ENCODE measurements around the gene DYSF. TPM values are rescaled to one million over a fixed set of nuclear protein-coding genes. Genes with fewer than 3 reads are reported as not detected.

The DYSF gene
- total and polyA plus RNA-seq, 5 experiments from 2014 or later = 3.0 to 3.5 (median 3.2) TPM

- DNase-seq (peak in 4 of 10 donors; percentile 5 to 25 (median 14)), ATAC-seq (no peak)
- Mint-ChIP-seq H3K9me3 (no peaks in the 10 kb centered on the region), H3K27me3 (peaks cover 18 to 69% (median 43%) of the 10 kb centered on the region in 5 donors), H3K36me3 (peaks cover 0 to 3% (median 0%) of the 10 kb centered on the region in 3 donors), H3K27ac (no peak overlapping the region), H3K4me3 (no peak overlapping the region), H3K4me1 (no peaks in the 10 kb centered on the region)
- POLR2A ChIA-PET = no interaction called here
These were observed 77.4 kb downstream of the DYSF start for GRCh38 chr2:71530641-71531332.

GRCh38 chr2:71531522-71532047, 78.2 kb downstream of the DYSF start:
- ATAC-seq (no peak), DNase-seq (no peak)
- Mint-ChIP-seq H3K4me1 (no peaks in the 10 kb centered on the region), H3K36me3 (peaks cover 0 to 3% (median 0%) of the 10 kb centered on the region in 3 donors), H3K27ac (no peak overlapping the region), H3K27me3 (peaks cover 18 to 66% (median 41%) of the 10 kb centered on the region in 5 donors), H3K4me3 (no peak overlapping the region), H3K9me3 (no peaks in the 10 kb centered on the region)
- POLR2A ChIA-PET = no interaction called here

- no peaks in the 10 kb centered on the region for H3K9me3 Mint-ChIP-seq
- no peak overlapping the region for H3K4me3 Mint-ChIP-seq
- POLR2A ChIA-PET = no interaction called here
- H3K36me3 Mint-ChIP-seq = peaks cover 0 to 3% (median 0%) of the 10 kb centered on the region in 3 donors
- no peak overlapping the region for H3K27ac Mint-ChIP-seq
- ATAC-seq (no peak), DNase-seq (no peak)
- H3K4me1 Mint-ChIP-seq = no peaks in the 10 kb centered on the region
- peaks cover 18 to 66% (median 41%) of the 10 kb centered on the region in 5 donors for H3K27me3 Mint-ChIP-seq
These were observed 79.0 kb downstream of the DYSF start for GRCh38 chr2:71532327-71532726.

- H3K4me1 Mint-ChIP-seq = peaks cover 0 to 9% (median 0%) of the 10 kb centered on the region in 4 donors
- peaks cover 0 to 3% (median 0%) of the 10 kb centered on the region in 3 donors for H3K36me3 Mint-ChIP-seq
- H3K9me3 Mint-ChIP-seq = no peaks in the 10 kb centered on the region
- no peak overlapping the region for H3K4me3 Mint-ChIP-seq
- DNase-seq (no peak), ATAC-seq (no peak)
- no peak overlapping the region for H3K27ac Mint-ChIP-seq
- POLR2A ChIA-PET = no interaction called here
- H3K27me3 Mint-ChIP-seq = peaks cover 12 to 50% (median 30%) of the 10 kb centered on the region in 5 donors
These were observed 80.8 kb downstream of the DYSF start for GRCh38 chr2:71534201-71534600.

GRCh38 chr2:71534826-71535225, 81.5 kb downstream of the DYSF start:
- Mint-ChIP-seq H3K4me1 (peaks cover 0 to 11% (median 0%) of the 10 kb centered on the region in 4 donors), H3K36me3 (peaks cover 0 to 3% (median 0%) of the 10 kb centered on the region in 3 donors), H3K27ac (no peak overlapping the region), H3K9me3 (no peaks in the 10 kb centered on the region), H3K27me3 (peaks cover 11 to 47% (median 28%) of the 10 kb centered on the region in 5 donors), H3K4me3 (no peak overlapping the region)
- POLR2A ChIA-PET = no interaction called here
- DNase-seq = no peak
- no peak for ATAC-seq

- Mint-ChIP-seq H3K27me3 (peaks cover 11 to 44% (median 26%) of the 10 kb centered on the region in 5 donors), H3K4me1 (peaks cover 0 to 11% (median 0%) of the 10 kb centered on the region in 4 donors), H3K27ac (no peak overlapping the region)
These were observed 82.2 kb downstream of the DYSF start for GRCh38 chr2:71535526-71535925.

GRCh38 chr2:71536226-71536671, 82.9 kb downstream of the DYSF start:
- no peak for DNase-seq
- POLR2A ChIA-PET = no interaction called here
- Mint-ChIP-seq H3K27ac (no peak overlapping the region), H3K27me3 (peaks cover 9 to 36% (median 19%) of the 10 kb centered on the region in 5 donors), H3K4me3 (no peak overlapping the region), H3K36me3 (no peaks in the 10 kb centered on the region), H3K4me1 (peaks cover 0 to 11% (median 0%) of the 10 kb centered on the region in 4 donors), H3K9me3 (no peaks in the 10 kb centered on the region)
- ATAC-seq = no peak

More at GRCh38 chr2:71535526-71535925, 82.2 kb downstream of the DYSF start:
- peaks cover 0 to 3% (median 0%) of the 10 kb centered on the region in 3 donors for H3K36me3 Mint-ChIP-seq
- no peak overlapping the region for H3K4me3 Mint-ChIP-seq
- ATAC-seq = no peak
- no peak for DNase-seq
- POLR2A ChIA-PET = no interaction called here
- no peaks in the 10 kb centered on the region for H3K9me3 Mint-ChIP-seq

- H3K4me1 Mint-ChIP-seq = peaks cover 0 to 11% (median 0%) of the 10 kb centered on the region in 4 donors
- POLR2A ChIA-PET = no interaction called here
- peak overlapping the region in 1 of 10 donors; percentile 20 for H3K27ac Mint-ChIP-seq
- no peaks in the 10 kb centered on the region for H3K9me3 Mint-ChIP-seq
- no peaks in the 10 kb centered on the region for H3K36me3 Mint-ChIP-seq
- peaks cover 2 to 20% (median 13%) of the 10 kb centered on the region in 5 donors for H3K27me3 Mint-ChIP-seq
- ATAC-seq (no peak), DNase-seq (no peak)
- no peak overlapping the region for H3K4me3 Mint-ChIP-seq
These were observed 84.9 kb downstream of the DYSF start for GRCh38 chr2:71538241-71538640.

- peak overlapping the region in 5 of 10 donors; percentile 20 to 87 (median 66) for H3K27ac Mint-ChIP-seq
- peaks cover 0 to 1% (median 0%) of the 10 kb centered on the region in 9 donors for H3K9me3 Mint-ChIP-seq
- POLR2A ChIA-PET = no interaction called here
- peaks cover 0 to under 1% (median 0%) of the 10 kb centered on the region in 3 donors for H3K36me3 Mint-ChIP-seq
- DNase-seq (peak in 2 of 10 donors; percentile 3 to 11), ATAC-seq (peak; percentile 59 to 67)
- peaks cover 0 to 11% (median 0%) of the 10 kb centered on the region in 4 donors for H3K4me1 Mint-ChIP-seq
- peak overlapping the region; percentile 3 to 77 (median 50) for H3K4me3 Mint-ChIP-seq
- peaks cover 0 to 15% (median 8%) of the 10 kb centered on the region in 5 donors for H3K27me3 Mint-ChIP-seq
These were observed 85.4 kb downstream of the DYSF start for GRCh38 chr2:71538656-71539265.

- H3K4me1 Mint-ChIP-seq = peaks cover 7 to 24% (median 11%) of the 10 kb centered on the region in 4 donors
- peaks cover 0 to 6% (median 0%) of the 10 kb centered on the region in 9 donors for H3K9me3 Mint-ChIP-seq
- peaks cover 5 to 15% (median 8%) of the 10 kb centered on the region in 5 donors for H3K27me3 Mint-ChIP-seq
- H3K36me3 Mint-ChIP-seq = peaks cover 0 to 5% (median 3%) of the 10 kb centered on the region in 3 donors
- DNase-seq (no peak), ATAC-seq (no peak)
- no peak overlapping the region for H3K4me3 Mint-ChIP-seq
- POLR2A ChIA-PET = no interaction called here
- H3K27ac Mint-ChIP-seq = no peak overlapping the region
These were observed 87.5 kb downstream of the DYSF start for GRCh38 chr2:71540818-71541217.

GRCh38 chr2:71544919-71545571, 91.7 kb downstream of the DYSF start:
- H3K4me1 Mint-ChIP-seq = peaks cover 7 to 15% (median 13%) of the 10 kb centered on the region in 4 donors
- H3K27me3 Mint-ChIP-seq = peaks cover 4 to 23% (median 8%) of the 10 kb centered on the region in 5 donors
- peaks cover 0 to 6% (median 0%) of the 10 kb centered on the region in 9 donors for H3K9me3 Mint-ChIP-seq
- peaks cover 0 to 5% (median 3%) of the 10 kb centered on the region in 3 donors for H3K36me3 Mint-ChIP-seq
- peak overlapping the region in 6 of 10 donors; percentile 7 to 89 (median 38) for H3K27ac Mint-ChIP-seq
- POLR2A ChIA-PET = no interaction called here
- no peak for ATAC-seq
- peak overlapping the region; percentile 40 to 85 (median 77) for H3K4me3 Mint-ChIP-seq
- DNase-seq = peak in 2 of 10 donors; percentile 4 to 7

- POLR2A ChIA-PET = no interaction called here
- ATAC-seq (peak; percentile 78), DNase-seq (peak in 9 of 10 donors; percentile 20 to 69 (median 39))
- Mint-ChIP-seq H3K9me3 (peaks cover 0 to 6% (median 0%) of the 10 kb centered on the region in 9 donors), H3K4me1 (peaks cover 7 to 15% (median 13%) of the 10 kb centered on the region in 4 donors), H3K27me3 (peaks cover 4 to 23% (median 8%) of the 10 kb centered on the region in 5 donors), H3K27ac (peak overlapping the region in 7 of 10 donors; percentile 0 to 86 (median 29)), H3K4me3 (peak overlapping the region; percentile 40 to 85 (median 77)), H3K36me3 (peaks cover 0 to 5% (median 3%) of the 10 kb centered on the region in 3 donors)
These were observed 92.4 kb downstream of the DYSF start for GRCh38 chr2:71545572-71546274.
